Lower leg skin (tissue), 4 donors: ENCODE measurements around the gene DDX54. TPM values are rescaled to one million over a fixed set of nuclear protein-coding genes. Genes with fewer than 3 reads are reported as not detected.
A peak's percentile ranks its signal among the peaks of the same experiment; 100 is the strongest.

Experiments
- DNase-seq, 2 donors: peaks; one replicate each; pipeline ENCODE4 v3.0.0-alpha.2; 2019; ENCODE audit warnings: low spot score in 2 of 2
- H3K4me3 ChIP-seq: fragments of 200-600 bp; sonication (generic); 2 replicates; pipeline ENCODE4 v1.5.1; 2017; ENCODE audit warnings: mild to moderate bottlenecking, low read depth; ENCODE audit not compliant: poor library complexity, severe bottlenecking
- CTCF ChIP-seq, 3 donors: fragments of 450-650 bp; IDR thresholded peaks; one replicate each; pipeline ENCODE4 v1.5.1; 2016; ENCODE audit warnings: antibody characterized with exemption in 3 of 3, mild to moderate bottlenecking in 3 of 3, moderate library complexity in 2 of 3
- POLR2A ChIP-seq, 2 donors: fragments of 450-650 bp; IDR thresholded peaks; one replicate each; pipeline ENCODE4 v1.6.1; 2016 to 2017; ENCODE audit warnings: antibody characterized with exemption in 2 of 2, mild to moderate bottlenecking in 1 of 2, moderate library complexity in 1 of 2
- WGBS, 2 donors: methylation state at CpG; one replicate each; pipeline ENCODE4 v1.1.5; 2018; 5-methylcytosine and 5-hydroxymethylcytosine counted together
- intact Hi-C: fragments of 100-400 bp; cut with DNase I; formaldehyde crosslinking; loops from one replicate; pipeline ENCODE4 v1.15.0; 2023; ENCODE audit warnings: low total_unique reads
- total RNA-seq, 4 donors: library from RNA; depleted of rRNA; stranded (reverse); fragments of >200 nt; gene quantifications; one replicate each; pipeline ENCODE4 v1.1.0, GENCODE V29; 2016

Gene DDX54
- 100 to 1,000 TPM in 1 of 4 donors, 10 to 100 TPM in 3; 48.6 to 106 (median 77.3) TPM for total RNA-seq

- WGBS, 2 donors, result 0 to 1% methylated on average over 51 to 65 of the region's 89 CpGs
- H3K4me3 ChIP-seq, result peak within 1 kb of the TSS; percentile 98
- intact Hi-C loops, result no loop called here
- no peak for TF ChIP-seq POLR2A (IDR thresholded peaks at IDR 0.05)
- TF ChIP-seq CTCF (IDR thresholded peaks at IDR 0.05), result no peak
- peak; percentile 60 to 96 for DNase-seq
Measured at GRCh38 chr12:113185180-113186032, at the start of gene DDX54, which contains the start of gene RITA1. Gene DDX54, minus strand, starts transcription at chr12:113185478. Its CDS starts 27 bp downstream, at chr12:113185451. Gene RITA1, plus strand, starts transcription at chr12:113185721. Its CDS starts 1,026 bp downstream, at chr12:113186747.

- no peak for TF ChIP-seq POLR2A (IDR thresholded peaks at IDR 0.05)
- TF ChIP-seq CTCF (IDR thresholded peaks at IDR 0.05), result no peak
- no peak overlapping the region for H3K4me3 ChIP-seq
- WGBS, 2 donors, result 93% methylated on average over 4 of the region's 4 CpGs
- intact Hi-C loops, result no loop called here
- no peak for DNase-seq
Measured at GRCh38 chr12:113234483-113234882, 49.2 kb upstream of the DDX54 start.

GRCh38 chr12:113233967-113234366 lies 48.7 kb upstream of the DDX54 start:
- intact Hi-C loops, result no loop called here
- DNase-seq, result no peak
- TF ChIP-seq CTCF (IDR thresholded peaks at IDR 0.05) (no peak), POLR2A (IDR thresholded peaks at IDR 0.05) (no peak)
- H3K4me3 ChIP-seq, result no peak overlapping the region
- 96 to 97% methylated on average over 4 of the region's 4 CpGs for WGBS, 2 donors

GRCh38 chr12:113232840-113233585 lies 47.7 kb upstream of the DDX54 start:
- WGBS, 2 donors, result 58 to 86% methylated on average over 23 to 25 of the region's 25 CpGs
- H3K4me3 ChIP-seq, result no peak overlapping the region
- intact Hi-C loops, result no loop called here

More at GRCh38 chr12:113232840-113233585, 47.7 kb upstream of the DDX54 start:
- peak; percentile 43 to 92 for DNase-seq
- no peak for TF ChIP-seq CTCF (IDR thresholded peaks at IDR 0.05)
- TF ChIP-seq POLR2A (IDR thresholded peaks at IDR 0.05), result no peak
